HG03064 (cell line): ENCODE data around the gene BABAM2.
"Not testable (repeated sequence)": the region's sequence is repeated elsewhere in the genome, so short reads cannot be mapped to it uniquely, and the experiment has no call there.

ENCODE experiments used
- ATAC-seq: cut with Tn5 transposase; IDR thresholded peaks from one replicate; pipeline ENCODE4 v1.9.1; 2021; ENCODE audit warnings: low read depth; ENCODE audit not compliant: unreplicated experiment

Gene BABAM2

DNA sequence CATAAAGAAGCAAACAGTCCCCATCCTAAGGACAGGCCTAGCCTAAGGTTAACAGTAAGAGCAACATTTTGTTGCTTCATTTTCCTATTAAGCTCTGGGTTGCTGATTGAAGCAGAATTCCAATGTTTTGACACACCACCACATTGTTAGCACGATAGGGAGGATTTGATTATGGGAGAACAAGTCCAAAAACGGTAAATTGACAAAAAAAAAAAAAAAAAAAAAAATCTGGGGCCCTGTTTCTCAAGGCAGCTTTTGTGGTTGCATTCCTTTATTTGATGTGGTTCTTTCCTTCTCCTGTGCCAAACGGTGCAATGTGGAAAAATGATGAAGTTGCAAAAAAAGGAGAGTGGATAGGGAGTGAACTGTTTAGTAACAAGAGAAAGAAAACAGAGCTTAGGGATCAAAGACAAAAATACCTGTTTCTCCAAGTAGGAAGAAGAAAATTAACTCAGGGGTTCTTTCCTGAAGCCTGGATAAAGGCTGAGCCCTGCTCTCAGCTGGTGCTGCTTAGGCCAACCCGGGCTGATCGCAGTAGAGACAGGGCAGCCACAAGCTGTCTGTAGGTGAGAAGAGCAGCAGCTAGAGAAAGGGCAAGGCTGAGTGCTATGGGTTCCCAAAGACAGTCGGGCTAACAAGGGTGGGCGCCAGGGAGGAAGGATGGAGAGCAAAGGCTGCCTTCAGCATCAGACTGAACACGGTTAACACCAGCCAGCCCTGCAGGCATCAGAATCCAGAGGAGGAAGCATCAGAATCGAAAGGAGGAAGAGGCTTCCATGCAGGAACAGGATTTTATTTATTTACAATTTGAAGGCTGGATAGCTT lies 334.3 kb downstream of the BABAM2 start:
- no peak for ATAC-seq

DNA sequence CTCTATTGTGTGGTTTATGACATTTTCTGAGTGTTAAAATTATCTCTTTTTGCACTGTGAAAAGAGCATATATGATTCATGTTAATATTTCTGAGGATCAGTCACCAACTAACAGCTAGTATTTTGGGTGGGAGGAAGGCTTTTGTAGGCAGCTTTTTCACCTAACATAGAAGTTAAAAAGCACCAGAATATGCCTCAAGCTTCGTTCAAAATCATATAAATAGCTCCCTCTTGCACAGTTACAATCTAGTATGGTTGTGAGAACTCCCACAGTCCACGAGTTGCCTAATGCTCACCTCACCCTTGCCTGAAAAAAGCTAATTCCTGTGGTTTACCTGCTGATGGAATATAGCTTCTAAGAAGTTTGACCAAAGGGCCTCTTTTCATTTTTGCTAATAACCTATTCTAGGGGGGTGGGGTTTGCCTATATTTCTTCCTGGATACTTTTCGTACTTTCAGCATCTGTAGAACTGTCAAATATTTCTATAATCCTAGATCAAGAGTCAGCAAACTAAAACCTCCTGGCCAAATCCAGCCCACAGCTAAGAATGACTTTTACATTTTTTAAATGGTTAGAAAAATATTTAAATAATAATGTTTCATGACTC lies 335.0 kb downstream of the BABAM2 start:
- ATAC-seq = no peak

DNA sequence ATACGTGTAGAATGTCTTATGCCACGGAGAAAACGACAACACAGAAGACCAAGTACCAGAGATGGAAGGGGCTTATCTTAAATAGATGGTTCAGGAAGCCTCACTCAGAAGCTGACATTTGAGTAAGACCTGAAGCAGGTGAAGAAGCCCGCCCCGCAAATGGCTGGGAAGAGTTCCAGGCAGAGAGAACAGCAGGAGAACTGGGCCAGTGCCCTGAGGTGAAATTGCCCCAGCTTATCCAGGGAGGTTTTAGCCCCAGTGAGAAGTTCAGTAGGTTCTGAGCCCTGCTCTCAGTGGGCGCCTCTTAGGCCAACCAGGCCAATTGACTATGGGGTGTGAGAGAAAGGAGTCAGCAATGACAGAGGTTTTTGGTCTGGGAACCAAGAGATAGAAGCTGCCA lies 336.0 kb downstream of the BABAM2 start:
- ATAC-seq = no peak

- no peak for ATAC-seq
Measured at GRCh38 chr2:28227498-28227897, 337.0 kb downstream of the BABAM2 start.

GRCh38 chr2:28228434-28228995 lies 338.0 kb downstream of the BABAM2 start:
- no peak for ATAC-seq

DNA sequence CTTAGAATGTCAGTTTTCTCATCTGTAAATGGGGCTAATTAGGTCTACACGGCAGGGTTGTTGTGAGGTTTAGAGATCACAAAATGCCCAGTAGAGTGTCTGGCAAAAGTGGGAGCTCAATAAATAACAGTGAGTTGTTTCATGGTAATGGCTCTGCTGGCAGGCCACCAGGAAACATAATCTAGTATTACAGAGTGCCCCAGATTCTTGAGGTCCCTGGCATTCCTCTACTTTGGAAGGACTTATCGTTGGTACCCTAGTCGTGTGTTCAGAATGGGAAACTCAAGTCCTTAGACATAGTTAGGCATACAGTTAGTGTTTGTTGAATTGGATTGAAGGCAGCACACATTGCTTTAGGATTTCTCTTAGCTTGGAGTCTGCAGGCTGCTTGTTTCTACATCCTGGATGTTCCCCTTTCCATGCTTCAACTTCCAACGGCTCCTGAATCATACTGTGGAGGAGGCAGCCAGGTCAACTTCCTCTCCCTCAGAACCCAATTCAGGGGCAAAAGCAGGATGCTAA lies 340.6 kb downstream of the BABAM2 start:
- no peak for ATAC-seq

DNA sequence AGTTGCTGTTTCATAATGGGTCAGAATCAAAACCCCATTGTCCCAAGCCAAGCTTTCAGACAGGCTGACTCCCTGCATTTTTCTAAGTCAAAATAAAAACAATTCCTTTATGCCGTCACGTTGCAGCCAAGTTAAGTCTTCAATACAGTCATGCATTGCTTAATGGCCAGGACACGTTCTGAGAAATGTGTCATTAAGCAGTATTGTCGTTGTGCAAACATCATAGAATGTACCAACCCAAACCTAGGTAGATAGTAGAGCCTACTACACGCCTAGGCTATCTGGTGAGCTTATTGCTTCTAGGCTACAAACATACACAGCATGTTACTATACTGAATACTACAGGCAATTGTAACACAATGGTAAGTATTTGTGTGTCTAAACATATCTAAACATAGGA lies 341.8 kb downstream of the BABAM2 start:
- ATAC-seq = no peak

DNA sequence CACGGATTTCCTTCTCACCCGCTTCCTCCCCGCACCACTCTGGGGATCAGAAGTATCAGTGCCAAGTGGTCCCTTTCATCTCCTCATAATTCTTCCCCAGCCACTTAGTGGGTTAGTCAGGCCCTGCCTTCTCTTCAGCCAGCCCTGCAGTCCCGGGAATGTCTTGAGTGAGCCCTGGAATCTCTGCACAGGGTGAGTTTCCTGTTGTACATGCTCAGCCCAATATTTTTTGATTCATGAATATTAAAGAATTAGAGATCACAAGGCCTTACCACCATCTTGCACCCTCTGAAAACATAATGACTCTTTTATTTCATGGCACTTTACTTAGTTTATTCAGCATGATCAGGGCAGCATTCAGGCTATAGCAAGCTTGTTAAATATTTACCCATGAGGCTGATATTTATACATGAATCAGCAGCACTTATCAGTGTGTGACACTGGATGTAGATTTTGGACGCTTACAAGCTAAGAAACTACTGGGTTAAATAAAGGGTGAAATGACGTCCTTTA lies 342.7 kb downstream of the BABAM2 start:
- ATAC-seq = no peak

DNA sequence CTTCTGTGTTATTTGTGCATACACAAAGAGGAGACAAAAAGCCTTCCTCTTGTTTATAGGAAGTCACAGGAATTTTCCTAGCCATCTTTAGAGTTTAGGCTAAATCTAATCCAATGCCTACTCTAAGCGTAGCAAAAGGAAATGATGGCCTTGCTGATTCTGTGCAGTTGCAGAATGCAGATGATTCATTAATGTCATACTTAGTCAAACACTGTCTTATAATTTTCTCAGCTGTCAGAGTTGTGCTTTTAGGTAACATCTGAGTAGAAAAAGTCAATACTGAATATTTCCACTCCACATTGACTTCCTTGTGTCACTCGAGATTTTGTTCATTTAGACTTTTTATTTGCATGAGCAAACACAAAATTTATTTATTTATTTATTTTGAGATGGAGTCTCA lies 344.3 kb downstream of the BABAM2 start:
- ATAC-seq = no peak

DNA sequence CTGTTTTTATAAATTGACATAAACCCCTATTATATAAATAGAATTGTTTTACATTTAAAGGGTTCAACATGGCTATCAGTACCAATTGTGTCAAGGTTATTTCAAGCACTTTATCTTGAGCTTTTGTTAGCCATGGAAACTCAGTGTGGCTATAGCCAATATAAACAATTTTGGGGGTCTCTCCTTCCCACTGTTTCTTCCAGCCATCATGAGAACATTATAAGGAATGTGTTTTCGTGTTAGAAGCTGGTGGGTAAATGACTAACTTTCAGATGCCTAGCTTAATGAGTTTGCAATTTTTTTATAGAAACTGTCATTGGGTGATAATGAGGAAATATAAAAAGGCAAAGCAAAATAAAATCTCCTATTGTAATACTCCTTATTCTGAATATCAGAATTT lies 348.7 kb downstream of the BABAM2 start:
- no peak for ATAC-seq

GRCh38 chr2:28240937-28241336 lies 350.4 kb downstream of the BABAM2 start:
- no peak for ATAC-seq

DNA sequence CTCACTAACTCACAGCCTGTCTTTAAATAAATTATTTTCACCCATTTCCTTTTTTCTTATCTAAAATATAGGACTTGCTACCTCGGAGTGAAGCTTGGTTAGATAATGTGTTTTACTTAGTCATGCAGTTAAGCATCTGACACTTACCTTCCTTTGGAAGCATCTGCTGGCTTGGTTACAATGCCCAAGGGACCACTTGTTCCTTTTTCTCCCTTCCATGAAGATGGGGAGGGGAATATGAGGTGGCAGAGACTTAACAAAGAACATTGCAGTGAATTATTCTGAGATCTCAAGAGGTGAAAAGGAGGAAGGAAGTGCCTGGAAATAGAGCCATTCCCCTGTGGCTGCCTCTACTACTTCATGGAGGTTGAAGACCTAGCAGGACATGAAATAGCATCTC lies 356.8 kb downstream of the BABAM2 start:
- no peak for ATAC-seq

- no peak for ATAC-seq
Measured at GRCh38 chr2:28247734-28248133, 357.2 kb downstream of the BABAM2 start.

DNA sequence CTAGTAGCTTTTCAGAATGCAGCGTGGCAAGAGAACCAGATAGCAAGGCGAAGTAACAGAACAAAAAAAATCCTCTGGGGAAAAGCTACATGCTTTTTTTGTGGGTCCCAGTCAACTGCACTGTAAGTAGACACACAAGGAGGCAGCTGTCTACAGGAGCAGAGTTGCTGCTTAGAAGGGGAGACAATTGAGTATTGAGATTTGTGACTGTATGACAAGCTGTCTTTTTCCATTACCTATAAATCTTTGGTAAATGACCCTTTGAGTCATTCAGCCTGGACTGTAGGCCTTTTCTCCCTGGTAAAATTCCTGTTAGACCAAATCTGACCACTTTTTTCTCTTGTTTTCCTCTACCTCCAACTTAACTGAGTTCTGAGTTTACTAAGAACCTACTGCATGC lies 358.0 kb downstream of the BABAM2 start:
- no peak for ATAC-seq

DNA sequence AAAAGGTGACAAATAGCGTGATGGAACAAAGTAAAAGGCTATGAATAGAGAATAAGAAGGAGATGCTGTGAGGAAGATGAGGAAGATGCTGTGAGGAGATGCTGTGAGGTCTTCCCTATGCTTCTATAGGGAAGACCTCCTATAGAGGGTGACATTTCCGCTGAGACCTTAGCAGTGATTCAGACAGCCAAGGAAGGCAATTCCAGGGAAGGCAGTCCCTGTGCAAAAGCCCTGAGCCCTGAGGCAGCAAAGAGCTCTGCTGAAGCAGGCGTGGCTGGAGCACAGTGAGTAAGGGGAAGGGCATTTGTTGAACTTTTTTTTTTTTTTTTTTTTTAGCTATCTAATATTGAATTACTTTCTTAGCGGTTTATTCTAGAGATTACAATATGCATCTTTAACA lies 359.5 kb downstream of the BABAM2 start:
- no peak for ATAC-seq

- ATAC-seq = no peak
Measured at GRCh38 chr2:28251337-28251736, 360.8 kb downstream of the BABAM2 start.

GRCh38 chr2:28252311-28252710 lies 361.8 kb downstream of the BABAM2 start:
- peak; percentile 91 for ATAC-seq

DNA sequence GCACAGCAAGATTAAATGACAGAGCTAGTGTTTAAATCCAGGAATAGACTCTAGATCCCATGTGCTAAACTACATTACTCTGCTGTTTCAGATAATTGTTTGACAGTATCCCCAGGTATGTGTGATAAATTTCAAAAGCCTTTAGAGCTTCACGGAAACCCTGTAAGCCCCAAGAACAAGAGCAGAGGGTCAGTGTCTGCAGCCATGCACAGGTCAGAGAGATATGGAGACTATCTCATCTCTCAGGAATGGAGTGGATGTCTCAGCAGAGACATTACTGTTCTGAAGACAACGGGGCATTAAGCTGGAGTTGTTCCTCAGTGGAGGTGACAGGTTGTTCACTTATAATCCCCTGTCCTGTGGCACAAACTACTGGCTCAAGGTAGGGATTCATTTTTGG lies 363.0 kb downstream of the BABAM2 start:
- ATAC-seq = no peak

GRCh38 chr2:28255231-28255630 lies 364.7 kb downstream of the BABAM2 start:
- ATAC-seq = not testable (repeated sequence)

DNA sequence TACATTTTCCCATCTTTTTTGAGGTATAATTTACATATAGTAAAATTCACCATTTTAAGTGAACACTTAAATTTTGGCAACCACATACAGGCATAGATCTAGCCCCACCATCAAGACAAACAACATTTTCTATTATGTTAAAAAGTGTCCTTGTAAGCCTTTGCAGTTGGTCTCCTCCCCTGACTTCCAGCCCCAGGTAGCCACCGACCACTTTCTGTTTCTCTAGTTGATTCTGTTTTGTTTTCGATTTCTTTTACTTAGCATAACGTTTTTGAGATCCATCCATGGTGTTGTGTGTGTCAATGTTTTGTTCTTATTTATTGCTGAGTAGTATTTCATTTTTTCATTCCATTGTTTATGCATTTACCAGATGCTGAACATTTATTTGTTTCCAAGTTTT lies 366.7 kb downstream of the BABAM2 start:
- no peak for ATAC-seq

DNA sequence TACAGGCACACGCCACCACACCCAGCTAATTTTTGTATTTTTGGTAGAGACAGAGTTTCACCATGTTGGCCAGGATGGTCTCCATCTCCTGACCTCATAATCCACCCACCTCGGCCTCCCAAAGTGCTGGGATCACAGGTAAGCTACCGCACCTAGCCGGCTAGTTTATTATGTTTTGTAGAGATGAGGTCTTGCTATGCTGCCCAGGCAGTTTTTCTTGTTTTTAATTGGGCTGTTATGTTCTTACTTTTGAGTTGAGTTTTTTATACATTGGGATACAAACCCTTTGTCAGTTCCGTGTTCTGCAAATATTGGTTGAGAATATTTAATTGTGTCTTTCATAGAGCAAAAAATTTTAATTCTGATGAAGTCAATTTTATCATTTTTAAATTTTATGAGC lies 368.7 kb downstream of the BABAM2 start:
- not testable (repeated sequence) for ATAC-seq

DNA sequence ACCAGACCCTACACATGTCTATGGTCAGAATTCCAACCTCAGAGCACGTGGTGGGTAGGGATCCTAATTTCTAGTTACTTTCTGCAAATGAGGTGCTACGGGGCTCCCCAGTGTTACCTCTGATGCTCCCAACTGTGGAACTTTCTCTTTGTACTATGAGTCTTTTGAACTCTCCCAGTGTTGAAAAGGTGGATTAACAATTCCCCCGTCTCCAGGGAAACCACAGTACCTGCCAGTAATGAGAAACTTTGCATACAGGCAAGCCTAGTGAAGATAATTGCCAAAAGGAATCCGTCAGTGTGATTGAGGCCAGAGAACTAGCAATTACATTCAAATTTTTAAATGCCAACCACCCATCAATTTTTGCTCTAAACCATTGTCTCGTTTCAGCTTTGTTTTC lies 373.2 kb downstream of the BABAM2 start:
- ATAC-seq = no peak
